ENCODE results near the gene PRSS21.

GRCh38 chr16:2831203-2831602 is 14.2 kb downstream of the PRSS21 start:
- no peak for TF ChIP-seq REST (IDR thresholded peaks at IDR 0.05; ENCODE audit: low read depth, low read length)
- no peak for TF ChIP-seq RAD21 (IDR thresholded peaks at IDR 0.05; ENCODE audit: low read length)
- TF ChIP-seq POLR2AphosphoS5 (IDR thresholded peaks at IDR 0.05; ENCODE audit: low read depth, low read length) = no peak
- TF ChIP-seq FOXM1 (IDR thresholded peaks at IDR 0.05; ENCODE audit: low read depth) = no peak
- no peak for TF ChIP-seq SIN3A (IDR thresholded peaks at IDR 0.05; ENCODE audit: borderline replicate concordance, low read depth, low read length)
